Activated CD4-positive, CD25-positive, alpha-beta regulatory T cell treated with anti-CD3 and anti-CD28 coated beads, Interleukin-2, amount 50 U/mL, for 72 hours (primary cell): ENCODE data around the gene IPO13.
A peak's percentile ranks its signal among the peaks of the same experiment; 100 is the strongest.

Source experiments
- DNase-seq: peaks from one replicate; pipeline ENCODE4 v3.0.0; 2021

Gene IPO13

GRCh38 chr1:43952731-43953346 is 6.1 kb downstream of the IPO13 start:
- no peak for DNase-seq

- DNase-seq, result no peak
These were observed 6.6 kb downstream of the IPO13 start for GRCh38 chr1:43953361-43953760.

- DNase-seq, result no peak
These were observed 7.3 kb downstream of the IPO13 start for GRCh38 chr1:43954036-43954435.

GRCh38 chr1:43956234-43956633 is 9.5 kb downstream of the IPO13 start:
- no peak for DNase-seq

GRCh38 chr1:43957407-43958040 is 10.8 kb downstream of the IPO13 start:
- DNase-seq, result no peak

- DNase-seq, result no peak
These were observed 11.9 kb downstream of the IPO13 start for GRCh38 chr1:43958351-43959255.

- DNase-seq, result no peak
These were observed 14.0 kb downstream of the IPO13 start for GRCh38 chr1:43960798-43961197.

GRCh38 chr1:43961692-43962091 is 14.9 kb downstream of the IPO13 start:
- DNase-seq, result no peak

GRCh38 chr1:43962324-43962723 is 15.6 kb downstream of the IPO13 start:
- no peak for DNase-seq

- no peak for DNase-seq
These were observed 16.3 kb downstream of the IPO13 start for GRCh38 chr1:43963006-43963405.

- no peak for DNase-seq
These were observed 17.1 kb downstream of the IPO13 start for GRCh38 chr1:43963890-43964289.

- DNase-seq, result no peak
These were observed 18.6 kb downstream of the IPO13 start for GRCh38 chr1:43965316-43965715.

- DNase-seq, result no peak
These were observed 21.7 kb downstream of the IPO13 start for GRCh38 chr1:43968348-43968948.

GRCh38 chr1:43969416-43969745 is 22.6 kb downstream of the IPO13 start:
- no peak for DNase-seq

- DNase-seq, result peak; percentile 90
These were observed 23.2 kb downstream of the IPO13 start, which contains the start of gene DPH2 for GRCh38 chr1:43969746-43970466. Gene DPH2, plus strand, starts transcription at chr1:43970010. Its CDS starts 166 bp downstream, at chr1:43970176.

- no peak for DNase-seq
These were observed 23.8 kb downstream of the IPO13 start for GRCh38 chr1:43970502-43970901.

- no peak for DNase-seq
These were observed 24.2 kb downstream of the IPO13 start for GRCh38 chr1:43970911-43971310.

- DNase-seq, result no peak
These were observed 24.7 kb downstream of the IPO13 start for GRCh38 chr1:43971336-43971980.

GRCh38 chr1:43973981-43974442 is 27.3 kb downstream of the IPO13 start:
- no peak for DNase-seq

GRCh38 chr1:43974443-43975248 is 27.9 kb downstream of the IPO13 start, which contains the start of gene ATP6V0B:
Gene ATP6V0B, plus strand, starts transcription at chr1:43974960. Its CDS starts 81 bp downstream, at chr1:43975041.
- peak; percentile 97 for DNase-seq
